ENCODE results near the gene OR4F16. TPM values are rescaled to one million over a fixed set of nuclear protein-coding genes. Genes with fewer than 3 reads are reported as not detected.

Gene OR4F16, protein sequence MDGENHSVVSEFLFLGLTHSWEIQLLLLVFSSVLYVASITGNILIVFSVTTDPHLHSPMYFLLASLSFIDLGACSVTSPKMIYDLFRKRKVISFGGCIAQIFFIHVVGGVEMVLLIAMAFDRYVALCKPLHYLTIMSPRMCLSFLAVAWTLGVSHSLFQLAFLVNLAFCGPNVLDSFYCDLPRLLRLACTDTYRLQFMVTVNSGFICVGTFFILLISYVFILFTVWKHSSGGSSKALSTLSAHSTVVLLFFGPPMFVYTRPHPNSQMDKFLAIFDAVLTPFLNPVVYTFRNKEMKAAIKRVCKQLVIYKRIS
- not detected in 2 replicates for total RNA-seq

GRCh38 chr1:686554-686953, at the start of gene OR4F16:
Gene OR4F16 (minus strand): TSS chr1:686654. CDS start chr1:686654, 0 bp downstream.

Other genes with a start within 250 kb of the OR4F16 start
- not detected in 2 replicates for gene OR4F29, start 235.0 kb downstream of the OR4F16 start, total RNA-seq
- gene SAMD11, start 237.3 kb upstream of the OR4F16 start, total RNA-seq = 0.08 TPM in 2 replicates